Endothelial cell (in vitro differentiated cells): ENCODE data around the gene GAB1. TPM values are rescaled to one million over a fixed set of nuclear protein-coding genes. Genes with fewer than 3 reads are reported as not detected.
A peak's percentile ranks its signal among the peaks of the same experiment; 100 is the strongest.

Experiments
- DNase-seq: peaks from one replicate; pipeline ENCODE4 v3.0.0; 2021; ENCODE audit warnings: low spot score
- H3K27ac Mint-ChIP-seq: one replicate; pipeline ENCODE4 v1.8.0; 2021; ENCODE audit warnings: mixed read lengths, inconsistent platforms; ENCODE audit not compliant: unreplicated experiment
- H3K27me3 Mint-ChIP-seq: one replicate; pipeline ENCODE4 v1.8.0; 2021; ENCODE audit warnings: mild to moderate bottlenecking, moderate library complexity, mixed read lengths, inconsistent platforms; ENCODE audit not compliant: unreplicated experiment
- H3K36me3 Mint-ChIP-seq: one replicate; pipeline ENCODE4 v1.8.0; 2021; ENCODE audit warnings: mild to moderate bottlenecking, low read depth, mixed read lengths, inconsistent platforms; ENCODE audit not compliant: unreplicated experiment
- H3K4me1 Mint-ChIP-seq: one replicate; pipeline ENCODE4 v1.8.0; 2021; ENCODE audit warnings: mild to moderate bottlenecking, mixed read lengths, inconsistent platforms; ENCODE audit not compliant: unreplicated experiment
- H3K4me3 Mint-ChIP-seq: one replicate; pipeline ENCODE4 v1.8.0; 2021; ENCODE audit warnings: mild to moderate bottlenecking, mixed read lengths, inconsistent platforms; ENCODE audit not compliant: unreplicated experiment
- H3K9me3 Mint-ChIP-seq: one replicate; pipeline ENCODE4 v1.8.0; 2021; ENCODE audit warnings: mixed read lengths, inconsistent platforms; ENCODE audit not compliant: unreplicated experiment
- total RNA-seq: library from RNA; stranded (reverse); fragmentation: NEBNext Ultra II Directional; extraction: Animal tissue kit (Norgen Biotek cat#: 25700); gene quantifications from one replicate; pipeline ENCODE4 v1.2.1, GENCODE V29; 2021; ENCODE audit not compliant: unreplicated experiment
- TF ChIP-seq, protein P1 (sequence below): fragments of 200-600 bp; sonication (generic); IDR thresholded peaks from one replicate; pipeline ENCODE4 v1.5.0; 2021; ENCODE audit warnings: antibody characterized with exemption; ENCODE audit not compliant: unreplicated experiment

GAB1 gene
- total RNA-seq, 1 donor from 2014 or later, result 51.8 TPM

- Mint-ChIP-seq H3K27ac (peak overlapping the region; percentile 67), H3K4me1 (peaks cover 53% of the 10 kb centered on the region), H3K4me3 (no peak overlapping the region), H3K36me3 (peaks cover 11% of the 10 kb centered on the region), H3K9me3 (no peaks in the 10 kb centered on the region), H3K27me3 (peaks cover 3% of the 10 kb centered on the region)
- DNase-seq, result no peak
- TF ChIP-seq, protein P1, sequence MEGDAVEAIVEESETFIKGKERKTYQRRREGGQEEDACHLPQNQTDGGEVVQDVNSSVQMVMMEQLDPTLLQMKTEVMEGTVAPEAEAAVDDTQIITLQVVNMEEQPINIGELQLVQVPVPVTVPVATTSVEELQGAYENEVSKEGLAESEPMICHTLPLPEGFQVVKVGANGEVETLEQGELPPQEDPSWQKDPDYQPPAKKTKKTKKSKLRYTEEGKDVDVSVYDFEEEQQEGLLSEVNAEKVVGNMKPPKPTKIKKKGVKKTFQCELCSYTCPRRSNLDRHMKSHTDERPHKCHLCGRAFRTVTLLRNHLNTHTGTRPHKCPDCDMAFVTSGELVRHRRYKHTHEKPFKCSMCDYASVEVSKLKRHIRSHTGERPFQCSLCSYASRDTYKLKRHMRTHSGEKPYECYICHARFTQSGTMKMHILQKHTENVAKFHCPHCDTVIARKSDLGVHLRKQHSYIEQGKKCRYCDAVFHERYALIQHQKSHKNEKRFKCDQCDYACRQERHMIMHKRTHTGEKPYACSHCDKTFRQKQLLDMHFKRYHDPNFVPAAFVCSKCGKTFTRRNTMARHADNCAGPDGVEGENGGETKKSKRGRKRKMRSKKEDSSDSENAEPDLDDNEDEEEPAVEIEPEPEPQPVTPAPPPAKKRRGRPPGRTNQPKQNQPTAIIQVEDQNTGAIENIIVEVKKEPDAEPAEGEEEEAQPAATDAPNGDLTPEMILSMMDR, result no peak
These were observed 60.0 kb downstream of the GAB1 start for GRCh38 chr4:143396695-143397094.

GRCh38 chr4:143397335-143397734 is 60.7 kb downstream of the GAB1 start:
- peaks cover 58% of the 10 kb centered on the region for H3K4me1 Mint-ChIP-seq
- H3K9me3 Mint-ChIP-seq, result no peaks in the 10 kb centered on the region
- H3K36me3 Mint-ChIP-seq, result peaks cover 11% of the 10 kb centered on the region
- peaks cover 3% of the 10 kb centered on the region for H3K27me3 Mint-ChIP-seq
- no peak overlapping the region for H3K4me3 Mint-ChIP-seq
- H3K27ac Mint-ChIP-seq, result no peak overlapping the region
- no peak for DNase-seq
- TF ChIP-seq, protein P1, result no peak

- H3K27ac Mint-ChIP-seq, result peak overlapping the region; percentile 32
These were observed 61.2 kb downstream of the GAB1 start for GRCh38 chr4:143397887-143398286.

GRCh38 chr4:143399113-143399949 is 62.7 kb downstream of the GAB1 start:
- Mint-ChIP-seq H3K4me1 (peaks cover 58% of the 10 kb centered on the region), H3K36me3 (peaks cover 11% of the 10 kb centered on the region), H3K9me3 (no peaks in the 10 kb centered on the region), H3K4me3 (no peak overlapping the region), H3K27me3 (peaks cover 3% of the 10 kb centered on the region), H3K27ac (no peak overlapping the region)
- TF ChIP-seq, protein P1, result peak; percentile 84
- DNase-seq, result no peak

More at GRCh38 chr4:143397887-143398286, 61.2 kb downstream of the GAB1 start:
- H3K9me3 Mint-ChIP-seq, result no peaks in the 10 kb centered on the region
- DNase-seq, result no peak
- H3K4me3 Mint-ChIP-seq, result no peak overlapping the region
- H3K27me3 Mint-ChIP-seq, result peaks cover 3% of the 10 kb centered on the region
- TF ChIP-seq, protein P1, result no peak
- peaks cover 11% of the 10 kb centered on the region for H3K36me3 Mint-ChIP-seq
- H3K4me1 Mint-ChIP-seq, result peaks cover 59% of the 10 kb centered on the region

DNA sequence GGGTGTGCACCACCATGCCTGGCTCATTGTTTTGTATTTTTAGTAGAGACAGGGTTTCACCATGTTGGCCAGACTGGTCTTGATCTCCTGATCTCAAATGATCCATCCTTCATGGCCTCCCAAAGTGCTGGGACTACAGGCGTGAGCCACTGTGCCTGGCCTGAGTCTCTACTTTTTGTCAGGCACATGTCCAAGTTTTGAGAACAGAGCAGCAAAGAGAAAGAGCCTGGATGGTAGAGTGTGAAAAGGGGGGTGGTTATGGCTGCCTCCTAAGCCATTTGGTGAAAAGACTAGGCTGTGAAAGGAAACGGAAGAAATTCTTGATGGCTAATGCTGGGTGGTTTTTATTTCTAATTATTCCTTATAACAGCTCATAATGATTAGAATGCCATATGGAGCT is 63.4 kb downstream of the GAB1 start:
- H3K4me1 Mint-ChIP-seq, result peaks cover 55% of the 10 kb centered on the region
- H3K9me3 Mint-ChIP-seq, result no peaks in the 10 kb centered on the region
- H3K4me3 Mint-ChIP-seq, result no peak overlapping the region
- H3K27ac Mint-ChIP-seq, result no peak overlapping the region
- H3K27me3 Mint-ChIP-seq, result peaks cover 3% of the 10 kb centered on the region
- TF ChIP-seq, protein P1, result no peak
- no peak for DNase-seq
- H3K36me3 Mint-ChIP-seq, result peaks cover 11% of the 10 kb centered on the region
